ENCODE data around the gene GPRC5D.

DNA sequence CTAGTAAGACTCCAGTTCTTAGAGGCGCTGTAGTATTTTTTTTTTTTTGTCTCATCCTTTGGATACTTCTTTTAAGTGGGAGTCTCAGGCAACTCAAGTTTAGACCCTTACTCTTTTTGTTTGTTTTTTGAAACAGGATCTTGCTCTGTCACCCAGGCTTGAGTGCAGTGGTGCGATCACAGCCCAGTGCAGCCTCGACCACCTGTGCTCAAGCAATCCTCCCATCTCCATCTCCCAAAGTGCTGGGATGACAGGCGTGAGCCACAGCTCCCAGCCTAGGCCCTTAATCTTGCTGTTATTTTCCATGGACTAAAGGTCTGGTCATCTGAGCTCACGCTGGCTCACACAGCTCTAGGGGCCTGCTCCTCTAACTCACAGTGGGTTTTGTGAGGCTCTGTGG, 39.3 kb downstream of the GPRC5D start:
- TF ChIP-seq CTCF (IDR thresholded peaks at IDR 0.05; ENCODE audit: poor library complexity, severe bottlenecking), result no peak
- TF ChIP-seq POLR2AphosphoS5 (IDR thresholded peaks at IDR 0.05), result no peak

Data from neural cell (in vitro differentiated cells).